K562 (cell line): ENCODE results near the gene HDAC3. TPM values are rescaled to one million over a fixed set of nuclear protein-coding genes. Genes with fewer than 3 reads are reported as not detected.
A peak's percentile ranks its signal among the peaks of the same experiment; 100 is the strongest.

ENCODE experiments used
- BACH1 ChIP-seq: fragments of 200-800 bp; sonication (Bioruptor generic); IDR thresholded peaks from 2 replicates; pipeline ENCODE4 v1.6.1; 2016; ENCODE audit warnings: missing genetic modification characterization, missing compliant biosample characterization
- CBX1 ChIP-seq: sonication (generic); IDR thresholded peaks from 2 replicates; pipeline ENCODE4 v1.6.1; 2016; ENCODE audit warnings: antibody characterized with exemption, low read depth, mild to moderate bottlenecking
- E2F5 ChIP-seq: sonication (generic); formaldehyde crosslinking; IDR thresholded peaks from 2 replicates; pipeline ENCODE4 v1.8.0; 2022; ENCODE audit warnings: mild to moderate bottlenecking, missing genetic modification reagents
- E2F6 ChIP-seq, 2 experiments: IDR thresholded peaks; 2 replicates each; pipeline ENCODE4 v1.6.1; 2011; ENCODE audit warnings: borderline replicate concordance in 1 of 2, control low read depth in 1 of 2, low read depth in 1 of 2, low read length in 1 of 2, mild to moderate bottlenecking in 1 of 2, mixed read lengths in 1 of 2, moderate library complexity in 1 of 2; ENCODE audit not compliant: insufficient read depth in 1 of 2, insufficient read length in 1 of 2, poor library complexity in 1 of 2, severe bottlenecking in 1 of 2; ENCODE audit errors: extremely low read depth in 1 of 2
- ELK1 ChIP-seq: sonication (generic); formaldehyde crosslinking; IDR thresholded peaks from 2 replicates; pipeline ENCODE4 v1.8.1; 2022; ENCODE audit warnings: missing genetic modification reagents
- EP400 ChIP-seq: fragments of 450-650 bp; IDR thresholded peaks from 2 replicates; pipeline ENCODE4 v1.6.1; 2017; ENCODE audit warnings: antibody characterized with exemption, mild to moderate bottlenecking, moderate library complexity
- ESRRB ChIP-seq: fragments of 250-450 bp; sonication (Bioruptor Pico); IDR thresholded peaks from 2 replicates; pipeline ENCODE4 v1.5.0; 2020; ENCODE audit warnings: mild to moderate bottlenecking, moderate library complexity, borderline replicate concordance
- FOXP1 ChIP-seq: sonication (generic); formaldehyde crosslinking; IDR thresholded peaks from 2 replicates; pipeline ENCODE4 v1.8.0; 2022; ENCODE audit warnings: mild to moderate bottlenecking, missing genetic modification reagents
- HIVEP1 ChIP-seq: fragments of 250-450 bp; sonication (Bioruptor Pico); IDR thresholded peaks from 2 replicates; pipeline ENCODE4 v1.4.0; 2020; ENCODE audit warnings: mild to moderate bottlenecking
- ILK ChIP-seq: fragments of 450-650 bp; IDR thresholded peaks from 2 replicates; pipeline ENCODE4 v1.6.1; 2016; ENCODE audit warnings: missing genetic modification characterization, low read depth, mild to moderate bottlenecking, missing compliant biosample characterization, moderate library complexity, borderline replicate concordance
- KAT7 ChIP-seq: sonication (generic); formaldehyde crosslinking; IDR thresholded peaks from 2 replicates; pipeline ENCODE4 v1.8.0; 2022; ENCODE audit warnings: missing genetic modification reagents, mild to moderate bottlenecking, borderline replicate concordance
- KLF16 ChIP-seq: IDR thresholded peaks from 2 replicates; pipeline ENCODE4 v1.6.1; 2016; ENCODE audit warnings: antibody characterized with exemption
- PRMT5 ChIP-seq: sonication (generic); formaldehyde crosslinking; IDR thresholded peaks from 2 replicates; pipeline ENCODE4 v1.5.0; 2020; ENCODE audit warnings: missing genetic modification reagents
- RBM22 ChIP-seq: fragments of 200-400 bp; formaldehyde crosslinking; IDR thresholded peaks from 2 replicates; pipeline ENCODE4 v1.6.1; 2018; ENCODE audit warnings: low read length, low read depth; ENCODE audit not compliant: poor library complexity, severe bottlenecking
- RFX7 ChIP-seq: fragments of 250-450 bp; sonication (Bioruptor Pico); IDR thresholded peaks from 2 replicates; pipeline ENCODE4 v1.5.1; 2021; ENCODE audit warnings: mild to moderate bottlenecking
- SRSF1 ChIP-seq: fragments of 200-400 bp; formaldehyde crosslinking; IDR thresholded peaks from 2 replicates; pipeline ENCODE4 v1.6.1; 2017; ENCODE audit warnings: mild to moderate bottlenecking, low read depth, low read length, moderate library complexity
- SRSF3 ChIP-seq: fragments of 200-400 bp; formaldehyde crosslinking; IDR thresholded peaks from 2 replicates; pipeline ENCODE4 v1.6.1; 2016; ENCODE audit warnings: mild to moderate bottlenecking, low read length, moderate library complexity; ENCODE audit not compliant: insufficient read depth
- ZBTB8A ChIP-seq: fragments of 450-650 bp; IDR thresholded peaks from 2 replicates; pipeline ENCODE4 v1.6.1; 2018; ENCODE audit warnings: mild to moderate bottlenecking, moderate library complexity; ENCODE audit not compliant: partially characterized antibody
- ZNF146 ChIP-seq: IDR thresholded peaks from one replicate; pipeline ENCODE4 v1.6.1; 2018; ENCODE audit warnings: missing compliant biosample characterization; ENCODE audit not compliant: unreplicated experiment
- ZNF253 ChIP-seq: fragments of 250-450 bp; sonication (Bioruptor Pico); conservative IDR thresholded peaks from 2 replicates; pipeline ENCODE4 v1.6.1; 2021; ENCODE audit warnings: mild to moderate bottlenecking
- ZNF592 ChIP-seq: fragments of 450-650 bp; IDR thresholded peaks from 2 replicates; pipeline ENCODE4 v1.6.1; 2017; ENCODE audit warnings: antibody characterized with exemption, mild to moderate bottlenecking
- polyA plus RNA-seq, 8 experiments: library from polyadenylated mRNA; depleted of rRNA in 4 of 8; stranded (reverse) in 5 of 8; unstranded in 3 of 8; fragments of >200 nt; fragmentation: Nextera tagmentation in 2 of 8; fragmentation: Illumina TruSeq in 1 of 8; extraction: Ambion mirVana in 2 of 8; extraction: Trizol in 1 of 8; gene quantifications; 2 replicates each; pipeline versions ENCODE4 v1.2.1 to v1.2.3, GENCODE V29; 2011 to 2014; ENCODE audit warnings: inconsistent platforms in 1 of 8, missing spikeins in 1 of 8
- total RNA-seq, 7 experiments: library from RNA; depleted of rRNA in 6 of 7; stranded (reverse); fragments of >200 nt in 6 of 7; fragmentation: Illumina TruSeq in 2 of 7; extraction: Trizol in 2 of 7; gene quantifications; 2 replicates each; pipeline versions ENCODE4 v1.2.1 to v1.2.3, GENCODE V29; 2011 to 2021; ENCODE audit warnings: low replicate concordance in 1 of 7

The HDAC3 gene
- total and polyA plus RNA-seq, 9 of the 15 experiments (the other 6 are each of a cell fraction or from before 2014, with no cell fraction given): 89.7 to 191 (median 119) TPM

GRCh38 chr5:141637123-141637766 is 596 bp upstream of the HDAC3 start (continued):
- TF ChIP-seq SRSF3 (no peak), ZNF592 (no peak), ZBTB8A (no peak), RBM22 (no peak), KLF16 (no peak), BACH1 (no peak), ESRRB (CRISPR knock-in tag) (no peak), ZNF146 (CRISPR knock-in tag) (no peak), E2F6 (IDR thresholded peaks at IDR 0.05; ENCODE audit: borderline replicate concordance in 1 of 2, extremely low read depth in 1 of 2, insufficient read depth in 1 of 2, insufficient read length in 1 of 2, low read depth in 1 of 2, low read length in 1 of 2, poor library complexity in 1 of 2, severe bottlenecking in 1 of 2) (peak in 1 of 2 experiments; percentile 12), KAT7 (CRISPR knock-in tag) (no peak), PRMT5 (CRISPR knock-in tag) (no peak), E2F5 (peak; percentile 34; the same call in 1 of the 2 replicates), RFX7 (CRISPR knock-in tag) (no peak), ILK (tag) (no peak), ZNF253 (CRISPR knock-in tag) (no peak), CBX1 (no peak; the same call in 1 of the 2 replicates), FOXP1 (CRISPR knock-in tag) (no peak), ELK1 (no peak), EP400 (no peak), HIVEP1 (CRISPR knock-in tag) (no peak), SRSF1 (no peak)
